NCI-H460 (cell line): ENCODE data around the gene CDRT4. TPM values are rescaled to one million over a fixed set of nuclear protein-coding genes. Genes with fewer than 3 reads are reported as not detected.

Experiments used
- DNase-seq: peaks from one replicate; pipeline ENCODE4 v3.0.0-alpha.2; 2016; ENCODE audit warnings: low read depth; ENCODE audit errors: extremely low read depth
- total RNA-seq: library from RNA; depleted of rRNA; stranded (reverse); fragments of >200 nt; shearing (Covaris generic); gene quantifications from 2 replicates; pipeline ENCODE4 v1.2.3, GENCODE V29; 2014; rRNA removed

CDRT4 gene
- total RNA-seq, 1 experiment from 2014 or later: 7.6 TPM

DNA sequence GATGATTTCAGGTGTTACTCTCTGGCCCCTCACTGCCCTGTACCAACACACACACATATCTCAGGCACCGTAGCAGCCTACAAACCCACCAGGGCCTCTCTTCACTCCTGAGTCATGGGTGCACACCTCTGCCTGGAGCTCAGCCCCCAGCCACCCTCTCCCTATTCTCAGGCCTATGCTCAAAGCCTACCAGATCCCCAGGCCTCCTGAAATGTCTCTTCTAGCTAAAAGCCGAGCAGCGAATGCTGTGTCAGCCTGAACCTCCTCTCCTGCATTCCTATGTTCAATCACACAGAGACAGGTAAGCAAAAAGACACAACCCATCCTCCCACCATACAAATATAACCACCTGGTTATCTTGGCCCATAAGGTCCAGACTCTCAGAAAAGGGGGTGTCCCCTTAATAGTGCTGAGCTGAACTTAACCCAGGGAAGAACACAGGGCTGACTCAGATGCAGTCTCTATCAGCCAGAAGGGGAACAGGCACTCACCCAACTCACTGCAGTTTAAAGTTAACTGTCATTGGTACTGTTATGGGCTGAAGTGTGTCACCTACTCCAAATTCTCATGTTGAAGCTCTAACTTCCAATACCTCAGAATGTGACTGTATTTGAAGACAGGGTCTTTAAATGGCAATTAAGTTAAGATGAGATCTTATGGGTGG is 64.0 kb downstream of the CDRT4 start:
- DNase-seq: no peak

DNA sequence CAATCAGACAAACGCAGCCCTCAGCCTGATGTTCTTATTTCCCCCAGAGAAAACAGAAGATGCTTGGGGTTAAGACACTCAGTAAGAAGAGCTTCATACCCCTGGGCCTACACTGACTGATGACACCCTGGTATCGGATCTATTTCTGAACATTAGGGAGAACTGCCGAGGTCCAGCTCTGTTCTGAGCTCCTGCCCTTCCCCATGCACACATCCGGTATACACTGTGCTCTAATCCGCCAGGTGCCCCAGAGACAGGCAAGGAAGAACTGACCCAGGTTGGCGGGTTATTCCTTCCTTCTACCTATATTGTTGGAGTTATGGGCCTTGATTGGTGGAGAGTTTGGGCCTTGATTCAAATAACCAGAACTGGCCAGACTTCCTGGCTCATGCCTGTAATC is 68.0 kb downstream of the CDRT4 start:
- no peak for DNase-seq

DNA sequence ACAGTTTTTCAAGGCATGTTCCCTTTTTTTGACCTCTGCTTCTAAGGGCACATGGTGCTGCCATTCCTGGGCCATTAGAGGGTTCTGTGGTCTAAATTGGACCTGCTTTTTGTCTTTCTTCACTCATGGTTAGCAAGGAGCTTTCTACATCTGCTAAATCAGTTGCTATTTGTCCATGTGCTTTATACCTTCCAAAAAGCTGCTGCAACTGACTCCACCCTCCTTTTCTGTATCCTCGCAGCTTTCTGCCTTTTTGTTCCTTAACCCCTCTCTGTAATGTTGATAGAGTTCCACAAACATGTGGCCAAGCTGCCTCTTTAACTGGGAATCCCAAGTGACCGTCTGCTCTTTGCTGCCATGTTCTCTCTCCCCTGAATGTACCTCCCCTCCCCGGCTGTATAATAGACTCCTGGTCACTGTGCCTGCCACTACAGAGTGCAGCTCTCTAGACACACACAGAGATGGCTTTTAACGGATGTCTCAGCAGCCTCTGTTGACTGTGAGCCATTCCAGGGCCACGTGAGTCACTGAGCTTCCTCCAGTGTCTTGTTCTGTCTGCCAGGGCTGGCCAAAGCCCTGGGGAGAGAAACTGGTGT is 68.6 kb downstream of the CDRT4 start:
- no peak for DNase-seq

DNA sequence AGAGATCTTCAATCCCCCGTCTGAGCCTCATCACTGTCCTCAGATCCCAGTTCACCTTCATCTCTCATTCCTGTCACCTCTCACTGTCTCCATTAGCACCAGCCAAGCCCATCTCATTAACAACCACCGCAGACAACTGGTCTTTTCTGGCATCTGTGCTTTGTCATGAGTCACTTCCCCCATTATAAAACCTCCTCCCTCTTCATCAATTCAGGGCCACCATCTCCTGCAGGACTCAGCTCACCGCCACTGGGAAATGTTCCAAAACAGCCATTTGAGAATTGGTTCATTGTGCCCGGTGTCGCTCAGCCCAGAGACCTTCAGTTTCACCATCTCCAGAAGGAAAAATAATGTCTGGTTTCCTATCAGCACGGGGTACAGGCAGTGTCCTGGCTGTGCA is 69.1 kb downstream of the CDRT4 start:
- no peak for DNase-seq

DNA sequence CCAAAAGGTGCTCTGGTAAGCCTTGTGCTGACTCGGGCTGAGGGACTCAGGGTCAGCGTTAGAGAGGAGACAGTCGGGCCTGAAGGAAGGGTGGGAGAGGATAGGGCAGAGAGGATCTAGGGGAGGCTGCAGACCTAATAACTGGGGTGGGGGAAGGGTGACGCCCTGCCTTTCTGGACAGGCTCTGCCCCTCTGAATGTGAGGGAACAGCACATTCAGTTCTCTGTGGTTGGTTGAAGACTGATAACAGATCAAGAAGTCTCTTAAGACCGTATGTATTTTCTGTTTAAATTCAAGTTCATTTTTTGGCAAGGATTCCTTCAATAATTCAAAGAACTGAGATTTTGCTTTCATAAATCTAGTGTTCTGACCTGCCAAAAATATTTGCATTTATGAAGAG is 69.8 kb downstream of the CDRT4 start:
- no peak for DNase-seq

DNA sequence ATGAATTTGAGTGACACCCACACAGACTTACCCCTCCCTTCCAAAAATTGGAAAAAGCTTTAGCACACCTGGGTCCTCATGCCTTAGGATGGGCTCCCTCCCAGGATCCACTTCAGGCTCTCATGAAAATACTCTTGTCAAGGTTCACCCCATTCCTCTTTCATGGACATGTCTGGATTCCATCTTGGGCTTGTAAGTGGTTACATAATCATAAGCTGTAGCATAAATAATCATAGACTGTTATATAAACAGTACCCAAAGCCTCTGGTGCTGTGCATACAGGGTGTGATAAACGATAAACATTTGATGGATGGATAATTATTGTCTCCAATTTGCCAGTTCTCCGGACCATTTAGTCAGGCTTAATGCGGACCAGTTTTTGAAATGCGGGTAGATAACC is 72.3 kb downstream of the CDRT4 start:
- no peak for DNase-seq

DNA sequence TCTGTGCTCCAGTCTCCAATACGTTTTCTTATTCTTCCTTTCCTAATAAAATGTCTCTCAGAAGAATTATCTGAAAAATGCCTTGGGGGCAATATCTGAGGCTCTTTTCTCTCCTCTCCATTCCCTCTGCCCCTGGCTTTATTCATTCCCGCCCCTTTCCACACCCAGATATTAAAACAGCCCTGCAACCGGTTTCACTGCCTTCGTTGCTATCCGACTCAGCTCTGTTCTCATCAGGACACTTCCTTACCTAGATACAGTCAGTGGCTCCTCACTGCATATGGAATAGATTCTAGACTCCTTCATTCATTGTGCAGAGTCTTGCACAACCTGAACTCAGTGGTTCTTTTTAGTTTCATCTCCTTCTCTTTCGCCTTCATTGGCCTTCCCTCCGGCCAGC is 74.0 kb downstream of the CDRT4 start:
- no peak for DNase-seq

DNA sequence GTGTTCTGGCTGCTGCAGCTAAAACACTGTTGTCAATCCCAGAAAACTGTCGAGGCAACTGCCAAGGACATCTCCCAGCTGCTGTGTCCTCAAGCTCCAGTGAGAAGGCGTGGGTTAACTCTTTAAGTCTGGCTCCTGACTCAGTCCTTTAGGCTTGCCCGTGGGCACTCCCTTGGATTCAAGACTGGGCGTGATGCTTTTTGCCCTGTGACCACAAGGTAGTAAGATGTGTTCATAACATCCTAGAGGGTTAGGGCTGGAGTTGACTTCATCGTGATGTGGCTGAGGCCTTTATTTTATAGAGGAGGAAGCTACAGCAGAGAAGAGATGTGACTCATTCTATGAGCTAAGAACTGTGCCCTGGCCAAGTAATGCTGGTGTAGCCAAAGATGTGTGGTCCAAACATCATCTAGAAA is 75.1 kb downstream of the CDRT4 start:
- no peak for DNase-seq

DNA sequence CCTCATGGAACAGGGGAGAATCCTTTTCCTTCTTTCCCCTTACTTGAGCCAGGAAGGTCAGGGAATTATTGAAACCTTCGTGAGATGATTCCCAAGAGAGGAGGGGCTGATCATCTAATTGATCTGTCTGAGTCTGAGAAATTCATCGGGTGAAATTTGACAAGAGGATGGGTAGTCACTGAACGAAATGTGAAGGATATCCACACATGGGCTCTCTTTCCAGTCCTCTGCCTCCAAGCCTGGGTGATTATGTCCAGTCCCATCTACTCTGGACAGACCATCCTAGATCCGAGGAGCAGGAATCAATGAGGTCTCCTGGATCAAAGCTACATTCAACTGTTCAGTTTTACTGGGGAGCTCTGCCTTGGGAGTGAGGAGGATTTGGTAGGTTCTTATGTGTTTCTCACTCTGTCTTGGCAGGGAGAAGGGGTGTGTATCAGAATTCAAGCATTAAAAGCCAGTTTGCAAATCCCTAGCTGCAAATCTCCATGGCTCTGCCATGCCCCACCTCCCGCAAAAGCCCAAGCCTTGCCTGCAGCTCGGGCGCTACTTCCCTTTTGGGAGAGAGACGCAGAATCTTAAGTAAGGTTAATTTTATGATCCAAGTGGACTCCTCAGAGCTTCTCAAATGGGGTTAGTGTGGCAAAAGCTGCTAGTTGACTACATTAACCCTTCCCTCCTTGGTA is 78.9 kb downstream of the CDRT4 start:
- no peak for DNase-seq

DNA sequence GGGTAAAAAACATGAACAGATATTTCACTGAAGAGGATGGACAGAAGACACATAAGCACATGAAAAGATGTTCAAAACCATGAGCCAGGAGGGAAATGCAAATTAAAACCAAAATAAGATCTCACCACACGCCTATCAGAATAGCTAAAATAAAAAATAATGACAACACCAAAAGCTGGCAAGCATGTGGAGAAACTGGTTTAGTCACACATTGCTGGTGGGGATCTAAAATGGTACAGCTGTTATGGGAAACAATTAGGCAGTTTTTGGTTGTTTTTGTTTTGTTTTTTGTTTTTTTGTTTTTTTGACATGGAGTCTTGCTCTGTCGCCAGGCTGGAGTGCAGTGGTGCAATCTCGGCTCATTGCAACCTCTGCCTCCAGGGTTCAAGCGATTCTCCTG is 81.3 kb downstream of the CDRT4 start:
- DNase-seq: no peak

Other genes starting within 250 kb of the CDRT4 start
- 50.8 and 56.1 TPM in 2 replicates for gene PMP22, start 202.3 kb downstream of the CDRT4 start, total RNA-seq
- gene TEKT3, start 126.0 kb downstream of the CDRT4 start, total RNA-seq: not detected in 2 replicates
- 14.7 and 21.7 TPM in 2 replicates for gene TVP23C, start 95.9 kb upstream of the CDRT4 start, total RNA-seq
- 1.9 and 3.2 TPM in 2 replicates for gene FBXW10B, start 152.1 kb upstream of the CDRT4 start, total RNA-seq
- 382 and 385 TPM in 2 replicates for gene TRIM16, start 216.7 kb upstream of the CDRT4 start, total RNA-seq
- 42.9 and 43.8 TPM in 2 replicates for gene ZNF286A, start 232.1 kb upstream of the CDRT4 start, total RNA-seq